GM20431 (cell line): ENCODE data around the gene STAG3.
"Not testable (repeated sequence)": the region's sequence is repeated elsewhere in the genome, so short reads cannot be mapped to it uniquely, and the experiment has no call there.

ENCODE experiments used
- in situ Hi-C: fragments of 300-500 bp; cut with MseI, MboI; formaldehyde crosslinking; loops from one replicate; pipeline ENCODE4 v1.15.0; 2020; ENCODE audit warnings: low sequenced_read_pairs; ENCODE audit not compliant: unreplicated experiment

STAG3 gene, protein sequence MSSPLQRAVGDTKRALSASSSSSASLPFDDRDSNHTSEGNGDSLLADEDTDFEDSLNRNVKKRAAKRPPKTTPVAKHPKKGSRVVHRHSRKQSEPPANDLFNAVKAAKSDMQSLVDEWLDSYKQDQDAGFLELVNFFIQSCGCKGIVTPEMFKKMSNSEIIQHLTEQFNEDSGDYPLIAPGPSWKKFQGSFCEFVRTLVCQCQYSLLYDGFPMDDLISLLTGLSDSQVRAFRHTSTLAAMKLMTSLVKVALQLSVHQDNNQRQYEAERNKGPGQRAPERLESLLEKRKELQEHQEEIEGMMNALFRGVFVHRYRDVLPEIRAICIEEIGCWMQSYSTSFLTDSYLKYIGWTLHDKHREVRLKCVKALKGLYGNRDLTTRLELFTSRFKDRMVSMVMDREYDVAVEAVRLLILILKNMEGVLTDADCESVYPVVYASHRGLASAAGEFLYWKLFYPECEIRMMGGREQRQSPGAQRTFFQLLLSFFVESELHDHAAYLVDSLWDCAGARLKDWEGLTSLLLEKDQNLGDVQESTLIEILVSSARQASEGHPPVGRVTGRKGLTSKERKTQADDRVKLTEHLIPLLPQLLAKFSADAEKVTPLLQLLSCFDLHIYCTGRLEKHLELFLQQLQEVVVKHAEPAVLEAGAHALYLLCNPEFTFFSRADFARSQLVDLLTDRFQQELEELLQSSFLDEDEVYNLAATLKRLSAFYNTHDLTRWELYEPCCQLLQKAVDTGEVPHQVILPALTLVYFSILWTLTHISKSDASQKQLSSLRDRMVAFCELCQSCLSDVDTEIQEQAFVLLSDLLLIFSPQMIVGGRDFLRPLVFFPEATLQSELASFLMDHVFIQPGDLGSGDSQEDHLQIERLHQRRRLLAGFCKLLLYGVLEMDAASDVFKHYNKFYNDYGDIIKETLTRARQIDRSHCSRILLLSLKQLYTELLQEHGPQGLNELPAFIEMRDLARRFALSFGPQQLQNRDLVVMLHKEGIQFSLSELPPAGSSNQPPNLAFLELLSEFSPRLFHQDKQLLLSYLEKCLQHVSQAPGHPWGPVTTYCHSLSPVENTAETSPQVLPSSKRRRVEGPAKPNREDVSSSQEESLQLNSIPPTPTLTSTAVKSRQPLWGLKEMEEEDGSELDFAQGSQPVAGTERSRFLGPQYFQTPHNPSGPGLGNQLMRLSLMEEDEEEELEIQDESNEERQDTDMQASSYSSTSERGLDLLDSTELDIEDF

DNA sequence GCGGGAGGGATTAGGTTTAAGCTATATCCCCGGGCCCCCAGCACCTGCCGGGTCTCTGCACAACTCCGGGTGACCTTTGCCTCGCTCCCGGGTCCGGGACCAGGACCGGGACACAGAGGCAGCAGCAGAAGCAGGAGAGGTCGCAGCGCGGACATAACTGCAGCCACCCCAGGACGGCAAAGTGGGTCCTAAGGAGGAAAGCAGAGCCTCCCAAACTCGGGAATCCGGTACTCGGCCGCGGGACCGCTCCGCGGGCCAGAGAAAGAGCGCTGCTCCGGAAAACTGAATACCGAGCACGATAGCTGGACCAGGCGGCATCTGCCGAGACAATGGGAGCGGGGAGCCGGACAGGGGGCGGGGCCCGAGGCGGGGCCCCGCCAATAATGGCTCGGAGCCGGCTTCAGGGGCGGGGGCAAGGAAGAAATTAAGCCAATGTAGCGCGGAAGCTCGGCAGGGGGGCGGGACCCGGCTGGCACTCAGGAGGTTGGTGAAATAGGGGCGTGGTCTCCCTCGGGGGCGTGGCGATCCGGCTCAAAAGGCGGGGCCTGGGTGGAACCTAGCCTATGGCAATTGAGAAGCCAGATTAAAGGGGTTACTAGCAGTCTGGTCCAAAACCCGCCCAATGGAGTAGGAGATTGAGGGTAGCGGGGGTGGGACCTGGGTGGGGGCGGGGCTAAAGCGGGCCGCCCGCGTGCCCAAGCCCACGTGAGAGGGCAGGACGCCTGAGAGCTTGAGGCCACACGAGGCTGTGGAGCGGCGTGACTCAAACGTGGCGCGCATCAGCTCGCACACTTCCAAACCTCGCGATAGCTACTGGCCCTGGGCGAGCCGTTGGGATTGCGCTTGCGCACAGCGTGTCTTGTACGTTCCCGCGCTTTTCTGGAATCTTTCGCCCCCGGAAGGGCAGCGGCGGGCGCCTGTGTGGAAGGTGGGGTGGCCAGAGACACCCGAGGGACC, at the start of gene STAG3, which contains the start of gene GPC2:
STAG3 (plus strand) TSS at position 874 of the 957 bp plus-strand sequence. CDS start 2,639 bp downstream, outside the sequence.
GPC2 (minus strand) TSS at position 337 of the 957 bp plus-strand sequence; CDS start at position 155, 182 bp downstream.
- in situ Hi-C loops = no loop called here

DNA sequence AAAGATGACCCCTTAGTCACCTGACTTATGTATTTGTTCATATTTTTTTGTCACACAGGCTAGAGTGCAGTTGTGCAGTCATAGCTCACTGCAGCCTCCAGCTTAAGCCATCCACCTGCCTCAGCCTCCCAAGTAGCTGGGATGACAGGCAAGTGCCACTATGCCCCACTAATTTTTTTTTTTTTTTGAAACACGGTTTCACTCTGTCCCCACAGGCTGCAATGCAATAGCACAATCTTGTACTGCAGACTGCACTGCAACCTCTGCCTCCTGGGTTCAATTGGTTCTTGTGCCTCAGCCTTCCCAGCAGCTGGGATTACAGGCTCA, 49.1 kb upstream of the STAG3 start:
- in situ Hi-C loops = no loop called here

DNA sequence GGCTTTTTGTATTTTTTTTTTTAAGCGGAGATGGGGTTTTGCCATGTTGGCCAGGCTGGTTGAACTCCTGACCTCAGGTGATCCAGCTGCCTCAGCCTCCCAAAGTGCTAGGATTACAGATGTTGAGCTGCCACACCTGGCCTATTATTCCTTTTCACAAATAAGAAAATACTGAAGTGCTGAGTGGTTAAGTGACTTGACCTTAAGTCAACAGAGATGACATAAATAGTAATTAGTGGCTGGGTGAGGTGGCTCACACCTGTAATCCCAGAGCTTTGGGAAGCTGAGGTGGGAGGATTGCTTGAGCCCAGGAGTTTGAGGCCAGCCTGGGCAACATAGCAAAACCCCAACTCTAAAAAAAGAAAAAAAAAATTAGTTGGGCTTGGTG, 47.5 kb upstream of the STAG3 start:
- in situ Hi-C loops = not testable (repeated sequence)

DNA sequence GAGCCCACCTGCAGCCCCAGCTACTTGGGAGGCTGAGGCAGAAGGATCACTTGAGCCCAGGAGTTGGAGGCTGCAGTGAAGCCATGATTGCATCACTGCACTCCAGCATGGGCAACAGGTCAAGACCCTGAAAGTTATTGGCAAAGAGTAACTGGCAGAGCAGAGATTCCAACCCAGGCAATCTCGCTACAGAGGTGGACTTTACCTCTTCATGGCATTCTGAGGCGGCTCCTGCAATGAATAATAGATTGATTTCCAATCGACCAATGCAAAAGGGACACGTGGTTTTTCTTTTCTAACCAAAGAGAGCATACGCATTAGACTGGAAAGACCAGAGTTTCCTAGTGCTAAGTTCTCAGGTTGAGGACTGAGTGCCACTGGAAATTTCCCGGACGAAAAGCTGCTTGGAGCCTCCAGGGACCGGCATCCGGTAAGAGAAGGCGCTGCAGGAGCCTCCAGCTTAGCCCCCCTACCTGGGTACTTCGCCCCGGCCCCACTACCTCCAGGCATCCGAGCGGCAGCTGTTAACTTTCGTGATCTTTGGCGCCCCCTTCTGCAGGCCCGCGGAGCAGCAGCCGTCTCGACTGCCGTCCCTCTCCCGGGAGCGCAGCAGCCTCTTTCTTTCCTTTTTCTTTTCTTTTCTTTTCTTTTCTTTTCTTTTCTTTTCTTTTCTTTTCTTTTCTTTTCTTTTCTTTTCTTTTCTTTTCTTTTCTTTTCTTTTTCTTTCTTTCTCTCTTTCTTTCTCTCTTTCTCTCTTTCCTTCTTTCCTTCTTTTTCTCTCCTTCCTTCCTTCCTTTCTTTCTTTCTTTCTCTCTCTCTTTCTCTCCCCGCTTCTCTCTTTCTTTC, 46.9 kb upstream of the STAG3 start:
- in situ Hi-C loops = no loop called here

DNA sequence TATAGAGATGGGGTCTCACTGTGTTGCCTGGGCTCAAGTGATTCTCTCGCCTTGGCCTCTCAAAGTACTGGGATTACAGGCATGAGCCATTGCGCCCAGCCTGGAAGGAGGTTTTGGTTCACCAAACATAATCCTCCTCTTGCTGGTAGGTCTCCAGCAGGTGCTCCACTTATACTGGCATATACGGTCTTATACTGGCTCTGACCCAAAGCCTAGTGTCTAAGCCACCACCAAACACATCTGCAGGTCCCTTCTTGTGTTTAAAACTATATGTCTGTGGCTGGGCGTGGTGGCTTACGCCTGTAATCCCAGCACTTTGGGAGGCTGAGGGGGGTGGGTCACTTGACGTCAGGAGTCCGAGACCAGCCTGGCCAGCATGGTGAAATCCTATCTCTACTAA, 45.6 kb upstream of the STAG3 start:
- in situ Hi-C loops = no loop called here

DNA sequence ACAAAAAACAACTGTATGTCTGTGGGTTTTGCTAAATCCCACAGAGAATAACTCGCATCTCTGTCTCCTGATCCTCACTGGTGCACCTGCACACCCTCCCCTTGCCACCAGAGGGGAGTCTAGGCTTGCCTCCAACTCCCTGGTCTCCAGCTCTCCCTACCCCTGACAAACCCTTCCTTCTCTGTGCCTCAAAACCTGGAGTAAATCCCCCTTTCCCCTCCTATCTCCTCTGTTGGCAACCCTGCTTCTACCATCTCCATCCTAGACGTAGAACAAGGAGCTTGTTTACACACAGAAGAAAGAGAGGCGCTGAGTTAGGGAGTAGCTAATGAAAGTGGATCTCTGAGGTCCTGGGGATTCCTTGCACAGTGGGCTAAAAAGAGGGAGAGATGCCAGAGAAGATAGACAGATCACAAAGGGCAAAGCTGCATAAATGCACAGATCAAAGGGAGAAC, 45.0 kb upstream of the STAG3 start:
- in situ Hi-C loops = no loop called here

DNA sequence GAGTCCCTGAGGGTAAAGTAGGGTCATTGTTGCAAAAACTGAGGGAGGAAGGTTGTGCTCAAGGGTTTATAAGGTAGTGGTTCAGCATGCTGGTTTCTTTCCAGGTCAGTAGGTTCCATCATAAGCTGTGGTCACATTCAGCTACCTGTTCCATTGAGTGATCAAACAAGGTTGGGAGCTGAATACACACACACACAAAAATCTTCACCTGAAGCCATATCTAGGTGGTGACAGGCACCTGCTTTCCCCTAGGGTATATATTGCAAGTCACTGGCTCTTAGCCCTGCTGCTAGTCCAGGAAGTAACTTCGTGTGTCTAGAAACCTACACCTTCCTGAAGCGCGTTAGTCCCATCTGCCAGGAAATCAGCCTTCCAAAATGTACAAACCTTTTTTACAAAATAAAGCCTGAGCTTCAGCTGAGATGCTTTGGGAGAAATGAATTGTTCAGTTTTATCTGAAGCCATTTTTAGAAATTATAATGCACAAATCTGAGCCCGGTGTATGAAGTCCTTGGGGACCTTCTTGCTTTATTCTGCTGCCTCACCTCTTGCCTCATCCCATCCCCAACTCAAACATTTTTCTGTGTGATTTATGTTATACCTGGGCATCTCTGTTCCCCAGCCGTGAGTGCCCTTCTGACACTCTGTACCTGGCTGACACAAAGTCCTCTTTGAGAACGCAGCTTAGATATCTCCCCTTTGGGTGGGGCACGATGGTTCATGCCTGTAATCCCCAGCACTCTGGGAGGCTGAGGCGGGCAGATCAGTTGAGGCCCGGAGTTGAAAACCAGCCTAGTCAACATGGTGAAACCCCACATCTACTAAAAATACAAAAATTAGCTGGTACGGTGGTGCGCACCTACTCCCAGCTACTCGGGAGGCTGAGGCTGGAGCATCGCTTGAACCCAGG, 39.6 kb upstream of the STAG3 start:
- in situ Hi-C loops = no loop called here

DNA sequence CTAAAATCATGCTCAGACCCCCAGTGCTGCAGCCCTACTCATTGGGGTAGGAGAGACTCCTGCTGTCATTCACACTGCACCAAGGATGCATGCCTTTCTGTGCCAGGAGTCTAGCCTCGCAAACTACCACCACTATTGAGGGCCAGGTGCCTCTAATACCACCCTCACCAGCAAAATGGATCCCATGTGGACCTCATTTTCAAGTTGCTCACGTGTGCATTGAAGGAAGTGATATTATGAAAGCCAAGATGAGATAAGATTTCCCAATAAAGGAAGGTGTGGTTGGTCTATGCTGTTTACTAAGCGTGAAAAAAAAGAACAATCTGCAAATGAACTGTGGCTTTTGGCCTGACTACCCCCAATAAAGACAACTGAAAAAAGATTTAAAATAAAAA, 36.2 kb upstream of the STAG3 start:
- in situ Hi-C loops = no loop called here

DNA sequence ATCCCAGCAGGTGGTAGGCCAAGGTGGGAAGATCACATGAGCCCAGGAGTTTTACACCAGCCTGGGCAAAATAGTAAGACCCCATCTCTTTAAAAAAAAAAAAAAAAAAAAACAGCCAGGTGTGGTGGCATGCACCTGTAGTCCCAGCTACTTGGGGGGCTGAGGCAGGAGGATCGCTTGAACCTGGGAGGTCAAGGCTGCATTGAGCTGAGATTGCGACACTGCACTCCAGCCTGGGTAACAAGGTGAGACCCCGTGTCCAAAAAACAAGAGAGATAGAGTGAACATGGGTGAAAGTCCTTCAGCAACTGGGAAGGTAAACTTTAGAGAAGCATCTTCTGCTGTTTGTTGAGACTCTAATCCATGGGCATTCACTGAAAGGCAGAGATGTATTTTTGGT, 35.3 kb upstream of the STAG3 start:
- in situ Hi-C loops = no loop called here

DNA sequence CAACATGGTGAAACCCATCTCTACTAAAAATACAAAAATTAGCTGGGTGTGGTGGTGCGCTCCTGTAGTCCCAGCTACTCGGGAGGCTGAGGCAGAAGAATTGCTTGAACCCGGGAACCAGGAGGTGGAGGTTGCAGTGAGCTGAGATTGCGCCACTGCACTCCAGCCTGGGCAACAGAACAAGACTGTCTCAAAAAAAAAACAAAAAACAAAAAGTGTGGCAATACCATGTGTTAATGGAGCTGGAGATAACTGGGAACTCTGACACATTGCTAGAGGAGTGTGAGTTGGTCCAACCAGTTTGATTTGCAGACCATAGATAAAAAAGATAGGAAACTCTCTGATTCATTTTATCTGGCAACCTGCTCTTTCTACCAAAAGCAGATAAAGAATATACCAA, 31.4 kb upstream of the STAG3 start:
- in situ Hi-C loops = not testable (repeated sequence)

DNA sequence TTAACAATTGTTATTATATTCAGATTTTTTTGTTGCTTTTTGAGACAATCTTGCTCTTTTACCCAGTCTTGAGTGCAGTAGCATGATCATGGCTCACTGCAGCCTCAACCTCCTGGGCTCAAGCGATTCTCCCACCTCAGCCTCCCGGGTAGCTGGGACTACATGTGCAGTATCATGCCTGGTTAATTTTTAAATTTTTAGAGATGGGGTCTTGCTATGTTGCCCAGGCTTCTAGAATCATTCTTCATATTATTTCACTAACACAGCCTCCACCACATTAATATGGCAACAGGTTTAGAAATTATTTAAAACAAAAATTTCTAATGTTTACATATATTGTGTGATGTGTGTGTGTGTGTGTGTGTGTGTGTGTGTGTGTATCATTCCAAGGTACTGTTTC, 30.4 kb upstream of the STAG3 start:
- in situ Hi-C loops = no loop called here

DNA sequence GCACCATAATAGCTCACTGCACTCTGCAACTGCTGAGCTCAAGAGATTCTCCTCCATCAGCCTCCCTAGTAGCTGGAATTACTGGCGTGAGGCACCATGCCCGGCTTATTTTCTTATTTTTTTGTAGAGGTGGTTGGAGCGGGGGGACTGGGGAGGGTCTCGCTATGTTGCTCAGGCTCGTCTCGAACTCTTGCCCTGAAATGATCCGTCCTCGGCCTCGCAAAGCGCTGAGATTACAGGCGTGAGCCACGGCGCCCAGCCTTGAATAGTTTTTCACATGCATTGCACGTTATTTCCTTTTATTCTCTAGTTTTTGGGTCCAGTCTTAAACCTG, 29.5 kb upstream of the STAG3 start:
- in situ Hi-C loops = no loop called here

DNA sequence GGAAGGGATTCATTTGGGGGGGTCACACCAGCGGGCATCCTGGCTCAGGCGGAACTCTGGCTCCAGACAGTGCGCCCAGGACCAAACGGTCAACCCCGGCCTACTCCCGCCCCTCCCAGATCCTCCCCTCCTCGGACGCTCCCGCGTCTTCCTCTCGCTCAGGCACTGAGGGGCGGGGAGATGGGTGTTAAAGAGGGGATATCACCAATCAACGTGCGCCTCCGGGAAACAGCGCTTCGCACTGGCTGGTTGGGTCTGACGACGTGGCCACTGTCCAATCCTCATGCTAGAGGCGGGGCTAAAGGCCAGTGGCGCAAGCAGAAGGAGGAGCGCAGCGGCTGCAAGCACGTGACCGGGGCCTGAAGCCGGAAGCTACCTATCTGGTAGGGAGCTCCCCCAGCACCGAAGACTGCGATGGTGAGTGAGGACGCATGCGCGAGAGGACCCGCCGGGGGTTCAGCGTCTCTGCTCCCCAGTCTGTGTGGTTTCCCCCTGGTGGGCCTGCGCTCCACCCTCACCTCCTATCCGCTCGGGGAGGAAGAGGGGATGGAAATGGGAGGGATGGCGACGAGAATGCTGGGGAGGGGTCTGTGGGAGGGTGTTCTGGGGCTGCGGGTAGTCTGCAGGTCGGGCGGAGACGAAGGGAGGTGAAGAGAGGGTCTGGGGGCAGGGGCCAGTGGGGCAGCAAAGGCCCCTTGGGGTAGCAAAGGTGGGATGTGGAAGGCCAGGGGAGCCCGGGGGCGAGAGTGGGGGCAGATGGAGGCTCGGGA, 29.0 kb upstream of the STAG3 start, which contains the start of gene LAMTOR4:
LAMTOR4 (plus strand) TSS at position 360 of the 770 bp plus-strand sequence; CDS start at position 415, 55 bp downstream.
- in situ Hi-C loops = no loop called here

DNA sequence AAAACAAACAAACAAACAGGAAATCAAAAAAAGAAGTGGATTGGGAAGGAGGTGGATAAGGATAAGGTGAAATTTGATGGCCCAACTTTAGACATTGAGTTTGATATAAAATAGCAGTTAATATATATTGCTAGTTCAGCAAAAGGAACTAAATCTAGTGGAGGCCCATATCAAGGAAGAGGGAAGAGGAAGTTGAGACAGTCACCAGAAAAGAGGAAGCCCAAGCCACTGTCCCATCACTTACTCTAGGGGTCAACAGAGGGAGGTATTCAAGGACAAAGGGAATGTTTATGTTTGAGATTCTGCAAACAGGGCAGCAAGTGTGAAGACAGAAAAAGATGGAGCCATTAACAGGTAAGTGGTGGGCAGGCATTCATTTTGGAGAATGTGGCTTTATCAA, 25.3 kb upstream of the STAG3 start:
- in situ Hi-C loops = no loop called here

DNA sequence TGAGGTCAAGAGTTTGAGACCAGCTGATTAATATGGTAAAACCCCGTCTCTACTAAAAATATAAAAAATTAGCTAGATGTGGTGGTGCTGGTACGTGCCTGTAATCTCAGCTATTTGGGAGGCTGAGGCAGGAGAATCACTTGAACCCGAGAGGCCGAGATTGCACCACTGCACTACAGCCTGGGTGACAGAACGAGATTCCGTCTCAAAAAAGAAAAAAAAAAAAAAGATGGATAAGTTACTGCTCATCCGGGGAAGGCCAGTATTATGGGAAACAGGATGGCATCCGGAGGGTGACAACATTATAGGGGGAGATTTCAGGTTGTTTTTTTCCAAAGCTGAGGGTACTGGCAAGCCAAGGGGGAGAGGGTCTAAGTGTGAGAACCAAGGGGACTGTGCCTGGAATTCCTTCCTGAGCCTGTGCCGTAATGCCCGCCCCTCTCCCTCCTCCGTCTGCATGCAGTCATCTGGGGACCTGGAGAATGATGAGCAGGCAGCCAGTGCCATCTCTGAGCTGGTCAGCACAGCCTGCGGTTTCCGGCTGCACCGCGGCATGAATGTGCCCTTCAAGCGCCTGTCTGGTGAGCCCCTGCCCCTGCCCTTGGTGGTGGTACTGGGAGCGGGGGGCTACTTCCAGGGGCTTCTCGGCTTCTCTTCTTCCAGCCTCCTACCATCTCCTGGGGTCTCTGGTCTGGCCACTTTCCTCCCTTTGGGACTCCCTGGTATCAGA, 24.6 kb upstream of the STAG3 start:
- in situ Hi-C loops = no loop called here
